EL (cell line): ENCODE data around the gene PRDX5.

ENCODE experiments used
- DNase-seq: peaks from one replicate; pipeline ENCODE4 v3.0.0-alpha.2; 2016

PRDX5 gene

GRCh38 chr11:64290352-64291261, 27.3 kb upstream of the PRDX5 start:
- no peak for DNase-seq

- DNase-seq, result no peak
These were observed 26.6 kb upstream of the PRDX5 start, which contains the start of gene KCNK4 for GRCh38 chr11:64291262-64291751. TSS of gene KCNK4 (plus strand) at chr11:64291302. CDS start at chr11:64293019, 1,717 bp downstream.

GRCh38 chr11:64291752-64292459, 26.0 kb upstream of the PRDX5 start:
- no peak for DNase-seq

- no peak for DNase-seq
These were observed 25.3 kb upstream of the PRDX5 start for GRCh38 chr11:64292460-64293254.

- DNase-seq, result no peak
These were observed 23.1 kb upstream of the PRDX5 start for GRCh38 chr11:64294774-64295173.

- DNase-seq, result no peak
These were observed 22.2 kb upstream of the PRDX5 start for GRCh38 chr11:64295760-64296159.

- no peak for DNase-seq
These were observed 21.7 kb upstream of the PRDX5 start for GRCh38 chr11:64296236-64296635.

GRCh38 chr11:64296830-64297698, 20.9 kb upstream of the PRDX5 start:
- DNase-seq, result no peak

GRCh38 chr11:64297699-64298358, 20.1 kb upstream of the PRDX5 start:
- no peak for DNase-seq

- no peak for DNase-seq
These were observed 18.7 kb upstream of the PRDX5 start for GRCh38 chr11:64298966-64299846.

- DNase-seq, result no peak
These were observed 17.9 kb upstream of the PRDX5 start, which contains the start of gene CATSPERZ for GRCh38 chr11:64299847-64300648. TSS of gene CATSPERZ (plus strand) at chr11:64300358. CDS start at chr11:64300411, 53 bp downstream.

- DNase-seq, result no peak
These were observed 14.6 kb upstream of the PRDX5 start for GRCh38 chr11:64303109-64304031.

- DNase-seq, result no peak
These were observed 13.9 kb upstream of the PRDX5 start for GRCh38 chr11:64304032-64304315.

- DNase-seq, result peak; percentile 92
These were observed 13.4 kb upstream of the PRDX5 start for GRCh38 chr11:64304316-64305072.

- DNase-seq, result peak; percentile 97
These were observed 12.7 kb upstream of the PRDX5 start, which contains the start of gene ESRRA for GRCh38 chr11:64305075-64305690. TSS of gene ESRRA (plus strand) at chr11:64305524. CDS start at chr11:64307180, 1,656 bp downstream.

GRCh38 chr11:64305691-64306562, 12.0 kb upstream of the PRDX5 start:
- DNase-seq, result peak; percentile 59
